Measurements from ENCODE around the gene FTHL17. TPM values are rescaled to one million over a fixed set of nuclear protein-coding genes. Genes with fewer than 3 reads are reported as not detected.

The FTHL17 gene
- total RNA-seq: not detected

GRCh38 chrX:31071725-31072124 is at the start of gene FTHL17:
TSS of gene FTHL17 (minus strand) at chrX:31072041. CDS start at chrX:31071953, 88 bp downstream.
- 94% methylated on average over 26 of the region's 33 CpGs; no CpG with 5 or more reads in 1 of the 2 donors for WGBS, 2 donors
- no peak within 1 kb of the TSS for H3K4me3 ChIP-seq
- no peaks in the 10 kb centered on the region for H3K36me3 ChIP-seq
- no peak within 1 kb of the TSS for H3K27ac ChIP-seq
- no peaks in the 10 kb centered on the region for H3K9me3 ChIP-seq
- intact Hi-C loops (cut with DNase I): no loop called here
- no peak for DNase-seq
- no peaks in the 10 kb centered on the region for H3K4me1 ChIP-seq
- no peaks in the 10 kb centered on the region for H3K27me3 ChIP-seq
- TF ChIP-seq POLR2A (IDR thresholded peaks at IDR 0.05) (no peak), CTCF (IDR thresholded peaks at IDR 0.05) (no peak)

- no peaks in the 10 kb centered on the region for H3K36me3 ChIP-seq
- no peaks in the 10 kb centered on the region for H3K9me3 ChIP-seq
- no peaks in the 10 kb centered on the region for H3K4me1 ChIP-seq
- intact Hi-C loops (cut with DNase I): no loop called here
- no peaks in the 10 kb centered on the region for H3K27me3 ChIP-seq
- 60 to 66% methylated on average over 2 to 4 of the region's 4 CpGs for WGBS, 2 donors
- no peak for DNase-seq
- H3K27ac ChIP-seq: no peak overlapping the region
- TF ChIP-seq POLR2A (IDR thresholded peaks at IDR 0.05): no peak
- TF ChIP-seq CTCF (IDR thresholded peaks at IDR 0.05): no peak
- H3K4me3 ChIP-seq: no peak overlapping the region
Measured at GRCh38 chrX:31117266-31117665, 45.4 kb upstream of the FTHL17 start.

GRCh38 chrX:31115398-31115797 is 43.6 kb upstream of the FTHL17 start:
- TF ChIP-seq CTCF (IDR thresholded peaks at IDR 0.05) (no peak), POLR2A (IDR thresholded peaks at IDR 0.05) (no peak)
- Histone ChIP-seq H3K4me1 (no peaks in the 10 kb centered on the region), H3K9me3 (no peaks in the 10 kb centered on the region), H3K27me3 (no peaks in the 10 kb centered on the region), H3K27ac (no peak overlapping the region), H3K36me3 (no peaks in the 10 kb centered on the region), H3K4me3 (no peak overlapping the region)
- 37 to 82% methylated on average over 2 to 4 of the region's 4 CpGs for WGBS, 2 donors
- intact Hi-C loops (cut with DNase I): no loop called here
- no peak for DNase-seq

- TF ChIP-seq POLR2A (IDR thresholded peaks at IDR 0.05) (no peak), CTCF (IDR thresholded peaks at IDR 0.05) (no peak)
- intact Hi-C loops (cut with DNase I): no loop called here
- H3K4me3 ChIP-seq: no peak overlapping the region
- H3K36me3 ChIP-seq: no peaks in the 10 kb centered on the region
- WGBS, 2 donors: 63 to 77% methylated on average over 2 of the region's 2 CpGs
- no peak for DNase-seq
- no peaks in the 10 kb centered on the region for H3K27me3 ChIP-seq
- H3K4me1 ChIP-seq: no peaks in the 10 kb centered on the region
- no peak overlapping the region for H3K27ac ChIP-seq
- no peaks in the 10 kb centered on the region for H3K9me3 ChIP-seq
Measured at GRCh38 chrX:31114858-31115257, 43.0 kb upstream of the FTHL17 start.

- no peaks in the 10 kb centered on the region for H3K36me3 ChIP-seq
- DNase-seq: no peak
- 64 to 71% methylated on average over 5 of the region's 5 CpGs for WGBS, 2 donors
- TF ChIP-seq POLR2A (IDR thresholded peaks at IDR 0.05) (no peak), CTCF (IDR thresholded peaks at IDR 0.05) (no peak)
- no peaks in the 10 kb centered on the region for H3K9me3 ChIP-seq
- no peak overlapping the region for H3K4me3 ChIP-seq
- H3K27me3 ChIP-seq: no peaks in the 10 kb centered on the region
- intact Hi-C loops (cut with DNase I): no loop called here
- H3K27ac ChIP-seq: no peak overlapping the region
- no peaks in the 10 kb centered on the region for H3K4me1 ChIP-seq
Measured at GRCh38 chrX:31112226-31112999, 40.6 kb upstream of the FTHL17 start.
